EL (cell line): ENCODE measurements around the gene CYP2A6.
A peak's percentile ranks its signal among the peaks of the same experiment; 100 is the strongest.
"Not testable (repeated sequence)": the region's sequence is repeated elsewhere in the genome, so short reads cannot be mapped to it uniquely, and the experiment has no call there.

ENCODE experiments used
- DNase-seq: peaks from one replicate; pipeline ENCODE4 v3.0.0-alpha.2; 2016

Gene CYP2A6

DNA sequence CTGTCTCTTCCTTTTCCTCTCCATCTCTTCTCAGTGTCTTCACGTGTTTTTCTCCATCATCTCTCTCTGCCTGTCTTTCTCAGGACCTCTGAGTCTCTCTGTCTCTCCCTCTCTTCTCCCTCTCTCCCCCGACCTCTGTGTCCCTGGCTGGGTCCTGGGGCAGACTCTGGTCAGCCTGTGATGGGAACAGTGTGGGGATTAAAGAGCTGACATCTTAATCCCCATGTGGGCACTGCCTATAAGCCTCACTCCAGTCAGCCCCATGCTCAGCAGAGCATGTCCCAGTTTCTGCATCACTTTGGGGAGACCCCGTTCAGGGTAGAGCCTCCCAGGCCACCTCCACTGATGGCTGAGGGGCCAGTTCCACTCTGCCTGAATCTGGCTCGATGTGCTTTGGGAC, 35.0 kb downstream of the CYP2A6 start:
- no peak for DNase-seq

DNA sequence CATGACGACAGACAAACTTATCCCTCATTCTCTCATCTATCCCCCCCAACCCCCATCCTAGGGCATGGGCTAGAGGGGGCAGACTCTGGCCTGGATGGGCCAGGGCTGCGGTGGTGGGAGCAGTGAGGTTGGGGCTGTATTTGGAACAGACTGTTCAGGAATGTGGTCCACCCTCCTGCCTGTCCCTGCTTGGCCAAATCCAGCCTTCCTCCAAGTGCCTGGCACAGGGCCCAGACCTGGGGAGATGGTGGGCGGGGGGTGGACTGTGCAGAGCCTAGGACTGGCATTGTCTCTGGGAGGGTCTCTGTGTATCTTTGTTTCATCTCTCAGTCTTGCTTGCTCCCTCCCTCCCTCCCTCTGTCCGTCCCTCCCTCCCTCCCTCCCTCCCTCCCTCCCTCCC, 37.1 kb downstream of the CYP2A6 start:
- DNase-seq, result no peak

DNA sequence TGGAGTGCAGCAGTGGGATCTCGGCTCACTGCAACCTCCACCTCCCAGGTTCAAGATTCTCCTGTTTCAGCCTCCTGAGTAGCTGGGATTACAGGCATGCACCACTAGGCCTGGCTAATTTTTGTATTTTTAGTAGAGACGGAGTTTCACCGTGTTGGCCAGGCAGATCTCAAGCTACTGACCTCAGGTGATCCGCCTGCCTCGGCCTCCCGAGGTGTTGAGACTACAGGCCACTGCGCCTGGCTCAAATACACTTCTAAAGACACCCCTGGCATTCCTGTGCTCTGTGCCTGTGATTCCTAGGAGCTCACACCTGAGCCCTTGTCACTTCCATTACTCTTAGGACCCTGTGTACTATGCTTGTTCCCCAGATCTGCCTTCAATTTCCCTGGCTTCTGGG, 37.7 kb downstream of the CYP2A6 start:
- not testable (repeated sequence) for DNase-seq

DNA sequence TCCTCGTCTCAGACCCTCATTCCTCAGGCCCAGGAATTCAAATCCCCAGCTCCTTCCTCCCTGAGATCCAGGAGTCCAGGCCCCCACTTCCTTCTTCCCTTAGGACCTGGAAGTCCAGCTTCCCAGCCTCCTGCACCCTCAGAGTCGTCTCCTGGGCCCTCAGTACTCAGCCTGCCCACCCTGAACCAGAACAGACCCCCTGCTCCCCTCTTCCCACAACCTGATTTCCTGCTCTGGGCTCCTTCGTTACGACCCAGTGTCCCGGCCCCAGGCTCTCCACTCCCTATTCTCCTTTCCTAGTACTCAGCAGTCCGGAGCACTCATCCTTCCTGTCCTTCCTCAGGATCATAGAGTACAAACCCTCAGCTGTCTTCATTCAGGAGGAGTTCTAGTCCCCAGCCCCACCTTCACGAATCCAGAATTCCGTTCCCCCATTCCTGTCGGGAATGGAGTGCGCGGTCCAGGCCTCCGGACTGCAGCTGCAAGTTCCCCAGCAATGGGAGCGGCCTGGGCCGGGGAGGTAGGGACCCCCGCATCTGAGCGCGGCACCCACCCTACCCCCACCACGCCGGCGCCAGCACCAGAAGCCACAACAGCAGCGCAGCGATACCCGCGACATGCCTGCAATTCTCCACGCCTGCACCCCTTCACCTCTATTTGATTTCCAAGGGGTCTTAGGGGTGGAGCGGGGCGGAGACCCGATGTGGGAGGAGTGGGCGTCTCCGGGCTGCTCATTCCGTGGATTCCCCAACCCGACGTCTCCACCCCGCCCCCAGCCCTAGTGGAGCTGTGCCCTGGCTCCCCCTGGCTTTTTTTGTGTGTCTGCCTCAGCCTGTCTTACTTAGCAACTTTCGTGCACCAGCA, 38.5 kb downstream of the CYP2A6 start:
- no peak for DNase-seq

DNA sequence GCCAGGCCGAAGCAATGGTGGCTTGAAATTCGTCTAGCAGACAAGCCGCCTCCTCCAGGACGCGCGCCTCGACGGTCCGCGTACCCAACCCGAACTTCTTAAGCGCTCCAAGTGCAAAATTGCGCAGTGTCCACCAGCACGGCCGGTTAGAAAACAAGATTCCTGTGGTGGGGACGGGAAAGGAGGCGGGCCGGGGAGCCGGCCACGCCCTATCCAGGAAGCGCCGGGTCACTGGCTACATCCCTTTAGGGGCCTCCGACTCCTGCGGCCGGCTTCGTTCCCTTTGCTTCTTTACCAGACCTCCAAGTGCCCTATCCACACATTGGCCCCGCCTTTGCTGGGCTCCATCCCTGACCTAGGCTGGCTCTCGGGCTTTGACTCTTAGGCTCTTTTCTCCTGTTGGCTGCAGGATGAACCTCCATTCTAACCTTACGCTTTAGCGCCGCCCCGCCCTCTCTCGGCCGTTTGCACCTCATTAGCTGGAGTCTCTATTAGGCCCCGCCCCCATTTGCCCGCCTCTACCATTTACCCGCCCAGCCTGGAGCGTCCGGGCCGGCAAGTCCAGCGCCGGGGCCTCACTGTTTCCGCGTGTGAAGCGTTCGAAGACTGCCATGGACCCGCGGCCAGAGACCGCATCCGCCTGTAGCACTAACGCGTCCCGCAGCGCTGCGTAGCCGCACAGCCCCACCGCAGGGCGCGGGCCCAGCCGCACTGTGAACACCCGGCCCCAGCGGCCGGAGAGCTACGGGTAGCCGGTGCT, 39.4 kb downstream of the CYP2A6 start:
- DNase-seq, result peak; percentile 85

DNA sequence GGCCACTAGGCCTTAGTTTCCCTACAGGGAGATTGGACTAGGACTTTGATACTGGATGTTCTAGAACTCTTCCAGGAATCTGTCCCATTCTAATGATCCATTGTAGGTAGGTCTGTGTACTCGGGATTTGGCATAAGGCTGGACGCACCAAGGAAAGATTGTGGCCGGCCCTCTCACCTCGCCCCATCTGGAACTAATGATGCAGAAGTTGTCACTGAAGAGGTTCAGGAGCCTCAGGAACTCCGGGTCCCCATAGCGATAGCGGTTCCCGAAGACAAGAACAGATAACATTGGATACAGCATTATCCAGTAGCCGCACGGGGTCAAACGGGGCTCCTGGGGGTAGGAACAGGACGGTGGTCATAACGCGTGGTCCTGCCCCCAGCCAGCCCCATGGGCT, 40.1 kb downstream of the CYP2A6 start:
- DNase-seq, result no peak

DNA sequence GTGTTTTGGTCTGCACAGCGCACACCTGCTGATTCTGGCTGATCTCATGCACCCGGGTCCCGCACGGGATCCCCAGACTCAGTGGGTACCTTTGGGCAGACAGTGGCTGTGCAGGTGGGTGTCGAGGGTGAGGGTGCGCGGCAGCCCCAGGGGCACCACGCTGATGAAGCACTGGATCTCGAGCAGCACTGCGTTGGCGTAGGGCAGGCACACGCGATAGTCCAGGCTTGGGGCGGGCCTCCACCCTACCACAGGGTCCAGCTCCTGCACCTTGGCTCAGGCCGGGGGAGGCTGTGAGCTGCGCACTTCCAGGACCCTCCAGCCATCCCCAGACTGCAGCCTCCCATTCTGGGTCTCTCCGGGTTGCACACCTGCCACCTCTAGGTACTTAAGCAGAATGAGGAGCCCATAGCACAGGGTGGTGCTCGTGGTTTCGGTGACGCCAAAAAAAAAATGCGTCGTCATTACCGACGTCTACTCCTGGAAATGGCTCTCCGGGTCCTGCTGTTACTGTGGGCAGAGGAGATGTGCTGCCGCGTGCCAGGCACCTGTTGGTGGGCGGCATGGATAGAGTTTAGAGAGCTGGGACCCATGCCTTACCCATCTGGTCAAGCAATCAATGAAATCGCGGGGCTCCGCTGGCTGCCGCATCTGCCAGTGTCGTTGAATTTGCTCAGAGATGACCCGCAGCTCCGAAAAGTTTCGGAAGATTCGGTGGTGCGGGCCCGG, 40.7 kb downstream of the CYP2A6 start:
- DNase-seq, result no peak

DNA sequence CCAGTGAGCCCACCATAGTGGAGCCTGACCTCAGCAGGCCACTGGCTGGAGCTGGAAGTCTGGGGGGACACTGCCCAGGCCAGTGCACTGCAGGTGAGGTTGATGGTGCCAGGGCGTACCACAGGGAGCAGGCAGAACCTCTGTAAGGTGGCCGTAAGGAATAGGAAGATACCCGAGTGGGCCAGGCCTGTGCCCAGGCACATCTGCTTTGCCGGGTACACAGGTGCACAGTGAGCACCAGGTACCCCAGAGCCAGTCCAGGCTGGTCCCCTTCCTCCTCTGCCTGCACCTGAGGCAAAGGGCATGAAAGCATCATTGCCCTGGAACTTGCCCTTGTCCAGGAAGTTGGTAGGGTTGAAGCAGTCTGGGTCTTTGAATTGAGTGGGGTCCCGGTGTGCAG, 41.8 kb downstream of the CYP2A6 start:
- no peak for DNase-seq

DNA sequence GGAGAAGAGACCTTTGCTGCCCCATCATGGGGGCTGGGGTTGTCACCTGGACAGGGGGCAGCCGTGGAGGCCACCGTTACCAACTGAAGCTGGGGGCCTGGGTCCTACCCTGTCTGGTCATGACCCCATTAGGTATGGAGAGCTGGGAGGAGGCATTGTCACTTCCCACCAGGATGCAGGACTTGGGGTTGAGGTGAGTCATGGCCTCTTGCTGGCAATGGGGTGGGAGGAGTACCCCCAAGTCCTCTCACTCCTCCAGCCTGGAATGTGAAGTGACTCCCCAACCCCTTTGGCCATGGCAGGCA, 42.3 kb downstream of the CYP2A6 start:
- no peak for DNase-seq

DNA sequence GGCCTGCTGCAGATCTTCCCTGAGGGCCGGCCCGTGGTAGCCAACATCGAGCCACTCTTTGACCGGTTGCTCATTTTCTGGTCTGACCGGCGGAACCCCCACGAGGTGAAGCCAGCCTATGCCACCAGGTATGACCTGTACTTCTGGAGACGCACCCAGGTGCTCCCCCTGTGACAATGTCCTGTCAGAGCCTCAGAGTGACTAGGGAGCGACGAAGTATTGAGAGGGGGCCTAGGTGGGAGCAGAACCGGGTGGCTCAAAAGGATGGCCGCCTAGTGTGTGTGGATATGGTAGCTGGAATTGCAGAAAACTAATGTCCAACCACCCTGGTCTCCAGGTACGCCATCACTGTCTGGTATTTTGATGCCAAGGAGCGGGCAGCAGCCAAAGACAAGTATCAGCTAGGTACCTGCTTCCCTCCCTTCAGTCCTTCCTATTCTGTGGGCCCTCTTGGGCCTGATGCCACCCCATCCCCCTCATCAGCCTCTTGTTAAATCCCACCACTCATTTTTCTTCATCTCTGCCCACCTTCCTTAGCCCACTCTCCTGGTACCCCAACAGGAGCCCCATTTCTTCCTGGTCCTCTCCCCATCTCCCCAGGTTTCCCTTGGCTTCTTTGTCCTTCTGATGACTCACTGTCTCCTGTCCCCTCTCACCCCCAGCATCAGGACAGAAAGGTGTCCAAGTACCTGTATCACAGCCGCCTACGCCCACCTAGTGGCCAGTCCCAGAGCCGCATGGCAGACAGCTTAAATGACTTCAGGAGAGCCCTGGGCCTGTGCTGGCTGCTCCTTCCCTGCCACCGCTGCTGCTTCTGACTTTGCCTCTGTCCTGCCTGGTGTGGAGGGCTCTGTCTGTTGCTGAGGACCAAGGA, 42.9 kb downstream of the CYP2A6 start:
- DNase-seq, result no peak

DNA sequence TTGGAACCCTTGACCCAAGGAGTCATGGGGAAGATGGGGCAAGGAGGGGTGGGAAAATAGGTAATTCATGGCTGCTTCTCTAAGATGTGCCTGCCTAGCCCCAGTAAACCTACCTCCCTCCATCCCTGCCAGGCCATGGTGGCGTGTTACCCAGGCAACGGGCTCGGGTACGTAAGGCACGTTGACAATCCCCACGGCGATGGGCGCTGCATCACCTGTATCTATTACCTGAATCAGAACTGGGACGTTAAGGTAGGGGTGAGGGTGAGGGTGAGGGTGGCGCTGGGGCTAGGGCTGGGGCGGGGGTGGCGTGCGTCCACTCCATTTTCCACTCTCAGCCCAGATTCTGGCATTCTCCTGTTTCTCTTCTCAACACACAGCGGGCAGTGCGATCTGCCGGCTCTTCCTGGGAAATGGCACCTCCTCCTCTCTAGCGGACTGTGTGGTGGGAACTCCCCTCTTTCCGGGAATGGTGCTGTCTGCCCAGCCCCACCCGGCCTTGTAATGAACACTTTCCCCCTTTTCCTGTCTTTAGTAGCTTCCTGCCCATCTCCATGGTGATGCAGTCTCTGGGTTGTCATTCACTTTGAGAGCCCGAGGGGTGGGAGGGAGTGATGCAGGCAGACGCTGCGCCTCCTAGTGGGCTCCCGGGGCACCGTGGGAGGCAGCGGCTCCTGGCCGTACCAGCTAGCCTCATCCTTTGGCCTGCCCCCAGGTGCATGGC, 43.7 kb downstream of the CYP2A6 start:
- peak; percentile 92 for DNase-seq

DNA sequence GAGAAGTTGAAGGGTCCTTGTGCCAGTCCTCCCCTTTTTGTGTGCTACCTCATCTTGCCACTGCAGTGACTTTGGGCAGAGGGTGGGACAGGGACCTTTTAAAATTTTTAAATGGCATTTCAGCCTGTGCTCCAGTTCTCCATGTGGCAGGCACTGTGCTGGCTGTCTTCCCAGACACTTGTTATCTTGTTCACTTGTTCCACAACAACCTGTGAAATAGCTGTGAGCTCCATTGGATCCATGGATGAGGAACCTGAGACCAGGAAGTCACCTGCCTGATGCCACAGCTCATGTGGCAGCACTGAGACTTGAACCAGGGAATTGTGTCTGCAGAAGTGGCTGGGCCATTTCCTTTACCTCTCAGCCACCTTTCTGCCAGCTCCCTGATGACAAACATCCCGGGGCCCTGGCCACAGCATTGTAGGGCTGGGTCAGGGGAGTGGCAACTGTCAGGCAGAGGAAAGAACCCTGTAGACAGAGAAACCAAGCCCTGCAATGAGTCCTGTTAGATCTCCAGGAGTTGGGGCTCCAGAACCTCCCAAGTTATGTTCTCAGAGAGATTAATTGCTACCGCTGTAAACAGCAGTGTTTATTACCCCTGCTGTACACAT, 44.9 kb downstream of the CYP2A6 start:
- no peak for DNase-seq

DNA sequence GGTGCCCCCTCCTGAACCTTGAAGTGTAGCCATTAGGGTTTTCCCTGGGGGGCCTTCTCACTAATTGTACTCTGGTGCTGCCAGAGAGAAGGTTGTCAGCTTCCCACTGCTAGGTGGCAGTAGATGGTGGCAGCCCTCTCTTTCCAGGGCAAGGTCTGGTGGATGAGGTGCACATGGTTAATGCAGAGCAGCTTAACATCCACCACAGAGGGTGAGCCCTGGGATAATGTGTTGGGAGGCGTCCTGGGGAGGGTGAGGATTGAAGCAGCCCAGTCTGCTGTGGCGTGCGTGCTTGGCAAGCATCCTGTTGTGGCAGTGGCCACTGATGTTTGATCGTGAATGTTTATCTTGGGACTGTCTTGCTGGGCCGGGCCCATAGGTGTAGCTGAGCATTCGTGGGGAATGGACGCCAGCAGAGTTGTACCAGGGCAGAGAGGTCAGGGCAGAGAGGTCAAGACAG, 45.4 kb downstream of the CYP2A6 start:
- no peak for DNase-seq

DNA sequence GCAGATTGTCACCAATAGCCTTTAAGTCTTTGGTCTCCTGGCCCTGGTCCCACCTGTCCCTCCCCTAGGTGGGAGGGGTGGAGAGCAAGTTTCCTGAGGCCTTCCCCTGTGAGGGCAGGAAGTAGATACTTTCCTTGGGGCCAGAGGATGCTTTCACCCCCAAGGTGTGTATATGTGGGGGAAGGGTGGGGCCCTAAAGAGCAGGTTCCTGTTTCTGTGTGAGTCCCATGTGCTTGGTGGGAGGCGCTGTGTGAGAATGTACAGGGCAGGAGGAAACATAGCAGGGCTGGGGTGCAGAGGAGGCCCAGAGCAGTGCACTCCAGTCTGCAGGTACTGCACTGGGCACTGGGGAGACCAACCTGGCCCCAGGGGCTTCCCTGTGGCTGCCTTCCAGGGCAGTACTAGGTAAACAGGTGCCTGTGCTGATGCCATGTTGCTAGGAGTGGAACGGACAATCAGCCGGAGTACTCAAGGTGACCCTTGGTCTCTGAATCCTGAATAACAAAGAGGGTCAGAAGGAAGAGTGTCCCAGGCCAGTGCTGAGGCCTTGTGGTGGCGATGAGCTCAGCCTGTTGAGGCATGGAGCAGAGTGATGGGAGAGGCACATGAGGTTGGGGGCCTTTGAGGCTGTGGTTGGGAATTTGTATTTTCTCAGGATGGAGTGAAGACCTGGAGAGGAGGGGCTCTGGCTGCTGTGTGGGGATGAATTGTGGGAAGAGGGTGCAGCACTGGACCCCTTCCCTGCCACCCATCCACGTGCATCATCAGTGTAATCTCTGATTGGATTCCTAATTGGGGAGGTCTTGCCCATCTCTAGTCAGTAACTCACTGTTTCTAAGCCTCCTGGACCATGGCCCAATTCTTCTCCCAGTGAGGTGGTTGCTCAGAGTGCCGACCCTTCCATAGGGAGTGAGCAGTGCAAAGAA, 46.1 kb downstream of the CYP2A6 start:
- no peak for DNase-seq

DNA sequence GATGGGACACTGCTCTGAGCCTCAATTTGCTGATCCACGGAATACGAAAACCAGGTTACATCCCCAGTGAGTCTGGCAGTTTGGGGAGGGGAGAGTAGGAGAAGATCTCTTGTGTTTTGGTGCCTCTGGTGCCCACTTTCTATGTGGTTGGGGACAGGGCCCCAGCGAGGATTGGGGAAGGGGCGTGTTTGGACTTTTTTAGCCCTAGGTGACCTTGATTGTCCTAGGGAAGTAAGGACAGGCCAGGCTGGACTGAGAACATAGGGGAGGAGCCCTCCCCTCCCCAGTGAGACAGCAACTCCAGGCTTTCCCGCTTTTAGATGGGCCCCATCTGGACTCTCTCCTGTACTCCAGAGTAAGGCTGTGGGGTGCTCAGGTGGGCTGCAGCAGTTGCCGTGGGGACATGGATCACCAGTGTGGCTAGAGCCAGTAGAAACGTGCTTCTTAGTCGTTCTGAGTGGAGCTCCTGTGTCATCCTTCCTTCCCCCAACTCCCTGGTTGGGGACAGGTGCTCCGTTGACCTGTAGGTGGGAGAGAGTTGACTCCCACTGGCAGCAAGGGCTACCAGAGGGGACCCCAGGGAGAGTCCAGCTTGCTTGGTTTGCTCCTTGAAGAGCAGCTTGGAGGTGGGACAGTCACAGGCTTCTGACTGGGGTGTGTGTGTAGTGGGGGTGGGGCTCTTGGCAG, 46.9 kb downstream of the CYP2A6 start:
- no peak for DNase-seq

DNA sequence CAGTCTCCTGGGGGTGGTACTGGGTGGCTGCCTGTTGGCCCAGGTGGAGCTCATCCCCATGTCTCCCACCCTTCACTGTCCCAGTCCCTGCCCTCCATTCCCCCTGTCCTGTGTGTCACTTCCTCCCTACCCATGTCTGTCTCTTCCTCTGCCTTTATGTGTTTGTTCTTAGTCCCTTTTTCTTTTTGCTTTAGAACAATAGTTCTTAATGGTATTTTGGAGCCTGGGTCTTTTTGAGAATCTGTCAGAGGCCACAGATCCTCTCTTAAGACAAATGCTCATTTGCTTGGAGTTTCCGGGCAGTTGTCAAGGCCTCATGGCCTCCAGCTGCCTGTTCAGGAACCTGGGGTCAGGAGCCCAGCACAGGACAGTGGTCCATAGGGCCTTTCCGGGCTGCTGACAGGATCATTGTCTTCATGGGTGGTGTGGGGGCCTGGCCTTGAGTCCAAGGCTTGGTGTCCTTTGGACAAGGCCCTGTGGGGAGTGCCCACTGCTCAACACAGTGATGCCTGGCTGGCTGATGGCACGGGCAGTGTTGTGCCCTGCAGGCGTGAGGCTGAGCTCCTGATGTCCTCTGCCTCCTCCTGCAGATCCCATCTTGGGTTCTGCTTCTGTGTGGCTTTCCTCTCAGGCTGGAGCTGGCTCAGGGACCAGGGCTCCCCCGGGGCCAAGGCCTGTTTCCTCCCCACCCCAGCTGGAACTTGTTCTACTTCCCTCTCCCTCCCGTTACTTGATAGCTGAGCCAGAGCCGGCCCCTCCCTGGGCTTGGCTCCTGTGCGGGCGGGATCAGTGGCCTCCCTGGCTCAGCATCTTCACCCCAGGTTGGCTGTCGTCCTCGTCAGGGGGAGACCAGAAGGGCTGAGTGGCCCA, 47.7 kb downstream of the CYP2A6 start:
- no peak for DNase-seq

DNA sequence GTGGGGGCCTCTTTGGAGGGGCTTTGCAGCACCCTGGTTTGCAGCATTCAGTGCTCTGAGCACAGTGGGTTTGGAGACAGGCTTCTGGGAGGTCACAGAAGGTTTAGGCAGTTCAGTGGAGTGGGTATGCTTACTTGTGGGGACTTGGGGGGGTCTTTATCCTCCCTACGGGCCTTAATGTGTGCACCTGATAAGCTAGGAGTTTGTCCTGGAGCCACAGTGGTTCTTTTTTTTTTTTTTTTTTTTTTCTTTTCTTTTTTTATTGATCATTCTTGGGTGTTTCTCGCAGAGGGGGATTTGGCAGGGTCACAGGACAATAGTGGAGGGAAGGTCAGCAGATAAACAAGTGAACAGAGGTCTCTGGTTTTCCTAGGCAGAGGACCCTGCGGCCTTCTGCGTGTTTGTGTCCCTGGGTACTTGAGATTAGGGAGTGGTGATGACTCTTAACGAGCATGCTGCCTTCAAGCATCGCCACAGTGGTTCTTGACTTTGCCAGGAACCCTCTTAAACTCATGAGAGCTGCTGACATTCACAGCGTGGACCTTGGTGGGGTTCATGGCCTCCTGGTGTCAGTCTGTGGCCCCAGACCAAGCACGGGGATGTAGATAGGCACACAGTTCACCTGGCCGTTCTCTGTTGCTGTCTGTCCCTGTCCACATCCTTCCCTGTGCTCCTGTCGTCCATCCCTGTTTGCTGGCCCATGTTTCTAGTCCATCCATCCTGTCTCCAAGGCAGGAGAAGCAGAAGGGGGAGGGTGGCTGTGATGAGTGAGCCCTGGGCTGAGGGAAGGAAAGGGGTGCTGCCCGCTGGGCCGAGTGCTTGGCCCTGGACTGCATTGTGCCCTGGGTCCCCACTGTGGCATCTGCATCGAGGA, 48.6 kb downstream of the CYP2A6 start:
- no peak for DNase-seq

DNA sequence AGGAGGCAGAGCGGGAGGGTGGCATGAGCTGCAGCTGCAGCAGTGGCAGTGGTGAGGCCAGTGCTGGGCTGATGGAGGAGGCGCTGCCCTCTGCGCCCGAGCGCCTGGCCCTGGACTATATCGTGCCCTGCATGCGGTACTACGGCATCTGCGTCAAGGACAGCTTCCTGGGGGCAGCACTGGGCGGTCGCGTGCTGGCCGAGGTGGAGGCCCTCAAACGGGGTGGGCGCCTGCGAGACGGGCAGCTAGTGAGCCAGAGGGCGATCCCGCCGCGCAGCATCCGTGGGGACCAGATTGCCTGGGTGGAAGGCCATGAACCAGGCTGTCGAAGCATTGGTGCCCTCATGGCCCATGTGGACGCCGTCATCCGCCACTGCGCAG, 49.3 kb downstream of the CYP2A6 start:
- DNase-seq, result no peak
